Measurements from ENCODE around the gene ATG7. TPM values are rescaled to one million over a fixed set of nuclear protein-coding genes. Genes with fewer than 3 reads are reported as not detected.

The ATG7 gene
- total and polyA plus RNA-seq, 8 donors, result 25.0 to 73.3 (median 29.6) TPM

DNA sequence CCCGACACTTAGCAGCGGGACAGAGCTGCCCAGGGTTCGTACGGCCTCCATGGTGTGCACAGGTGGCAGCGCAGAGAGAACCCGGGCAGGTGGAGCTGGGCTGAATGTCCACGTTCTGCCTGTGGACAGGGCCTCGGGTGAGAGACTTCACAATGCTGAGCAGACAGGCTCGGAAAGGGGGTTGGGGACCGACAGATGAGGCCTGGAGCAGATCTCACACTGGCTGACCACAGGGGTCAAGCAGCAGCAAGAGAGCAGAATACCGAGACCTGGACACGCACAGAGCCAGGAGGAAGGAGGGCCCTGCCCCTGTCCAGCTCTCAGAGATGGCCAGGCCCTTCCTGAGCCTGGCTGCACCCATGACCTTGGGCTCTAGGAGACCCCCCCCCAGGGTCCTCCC, 288.5 kb downstream of the ATG7 start:
- H3K9me3 ChIP-seq, result no peaks in the 10 kb centered on the region
- TF ChIP-seq, protein P1, sequence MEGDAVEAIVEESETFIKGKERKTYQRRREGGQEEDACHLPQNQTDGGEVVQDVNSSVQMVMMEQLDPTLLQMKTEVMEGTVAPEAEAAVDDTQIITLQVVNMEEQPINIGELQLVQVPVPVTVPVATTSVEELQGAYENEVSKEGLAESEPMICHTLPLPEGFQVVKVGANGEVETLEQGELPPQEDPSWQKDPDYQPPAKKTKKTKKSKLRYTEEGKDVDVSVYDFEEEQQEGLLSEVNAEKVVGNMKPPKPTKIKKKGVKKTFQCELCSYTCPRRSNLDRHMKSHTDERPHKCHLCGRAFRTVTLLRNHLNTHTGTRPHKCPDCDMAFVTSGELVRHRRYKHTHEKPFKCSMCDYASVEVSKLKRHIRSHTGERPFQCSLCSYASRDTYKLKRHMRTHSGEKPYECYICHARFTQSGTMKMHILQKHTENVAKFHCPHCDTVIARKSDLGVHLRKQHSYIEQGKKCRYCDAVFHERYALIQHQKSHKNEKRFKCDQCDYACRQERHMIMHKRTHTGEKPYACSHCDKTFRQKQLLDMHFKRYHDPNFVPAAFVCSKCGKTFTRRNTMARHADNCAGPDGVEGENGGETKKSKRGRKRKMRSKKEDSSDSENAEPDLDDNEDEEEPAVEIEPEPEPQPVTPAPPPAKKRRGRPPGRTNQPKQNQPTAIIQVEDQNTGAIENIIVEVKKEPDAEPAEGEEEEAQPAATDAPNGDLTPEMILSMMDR (IDR thresholded peaks at IDR 0.05), result no peak
- H3K36me3 ChIP-seq, result peaks cover 0 to 78% of the 10 kb centered on the region in 2 donors
- intact Hi-C loops (cut with DNase I), result no loop called here
- ATAC-seq, result no peak
- peaks cover 0 to 10% of the 10 kb centered on the region in 2 donors for H3K4me1 ChIP-seq
- H3K4me3 ChIP-seq, result no peak overlapping the region
- H3K27me3 ChIP-seq, result no peaks in the 10 kb centered on the region
- DNase-seq, result peak in 1 of 4 donors; percentile 54
- no peak overlapping the region for H3K27ac ChIP-seq

DNA sequence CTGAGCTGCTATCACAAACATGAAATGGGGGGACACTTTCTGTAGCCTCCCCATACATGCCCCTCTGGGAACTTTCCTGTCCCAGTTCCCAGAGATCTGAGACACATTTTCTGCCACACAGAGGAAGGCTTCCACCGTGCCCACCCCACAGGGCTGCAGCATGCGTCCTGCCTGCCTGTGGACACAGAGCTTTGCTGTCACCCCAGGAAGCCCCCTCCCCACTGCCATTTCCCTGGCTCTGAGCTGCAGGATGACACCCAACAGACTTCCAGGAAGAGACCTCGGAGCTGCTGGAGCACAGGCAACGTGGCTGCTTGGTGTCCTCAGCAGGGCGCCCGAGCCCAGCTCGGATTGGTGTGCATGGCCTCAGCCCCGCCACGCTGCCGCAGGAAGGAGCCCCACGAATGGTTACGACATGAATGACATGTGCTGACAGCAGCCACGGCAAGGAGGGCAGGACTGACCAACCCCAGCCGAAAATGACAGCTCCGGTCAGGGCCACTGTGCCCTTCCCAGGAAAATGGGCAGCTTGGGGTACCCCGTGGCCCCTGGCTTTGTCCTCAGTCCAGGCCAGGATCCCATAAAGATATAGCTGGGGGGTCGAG, 290.2 kb downstream of the ATG7 start:
- Histone ChIP-seq H3K36me3 (peaks cover 0 to 73% of the 10 kb centered on the region in 2 donors), H3K4me3 (no peak overlapping the region), H3K9me3 (no peaks in the 10 kb centered on the region), H3K4me1 (peaks cover 0 to 5% of the 10 kb centered on the region in 2 donors), H3K27me3 (no peaks in the 10 kb centered on the region), H3K27ac (peak overlapping the region in 1 of 2 donors; percentile 23)
- DNase-seq (peak in 1 of 4 donors; percentile 65), ATAC-seq (no peak)
- intact Hi-C loops (cut with DNase I), result no loop called here
- TF ChIP-seq, protein P1 (IDR thresholded peaks at IDR 0.05), result no peak

DNA sequence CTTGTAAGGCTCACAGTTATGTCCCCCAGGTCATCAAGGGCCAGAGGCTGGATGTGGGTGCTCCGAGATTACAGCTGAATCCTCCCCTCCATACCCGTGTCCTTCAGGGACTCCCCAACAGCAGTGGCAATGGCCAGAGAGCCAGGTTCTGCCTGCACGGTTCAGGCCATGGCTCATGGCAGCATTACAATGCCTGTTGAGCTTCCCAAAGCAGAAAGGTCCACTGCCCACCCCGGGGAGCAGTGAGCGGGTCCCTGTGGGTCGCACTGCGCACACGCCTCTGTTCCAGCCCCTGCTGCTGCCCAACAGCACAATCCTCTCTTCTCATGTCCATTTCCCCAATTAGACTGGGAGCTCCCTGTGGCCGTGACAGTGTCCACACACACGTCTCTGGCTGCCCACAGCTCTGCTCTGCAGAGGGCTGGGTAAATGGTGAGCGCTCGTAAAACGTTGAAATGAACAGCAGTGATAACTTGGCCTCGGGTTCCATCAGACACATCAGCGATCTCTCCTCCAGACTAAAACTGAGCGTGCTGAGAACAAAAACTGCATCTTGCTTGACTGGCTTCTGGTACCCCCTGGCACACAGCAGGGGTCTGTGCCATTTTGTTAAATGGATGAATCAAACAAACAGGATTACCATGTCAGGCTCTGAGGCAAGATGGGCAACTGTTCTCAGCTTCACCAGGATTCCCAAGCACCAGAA, 291.1 kb downstream of the ATG7 start:
- TF ChIP-seq, protein P1 (IDR thresholded peaks at IDR 0.05), result no peak
- Histone ChIP-seq H3K27me3 (no peaks in the 10 kb centered on the region), H3K4me1 (peaks cover 0 to 5% of the 10 kb centered on the region in 2 donors), H3K27ac (no peak overlapping the region), H3K9me3 (no peaks in the 10 kb centered on the region), H3K4me3 (no peak overlapping the region), H3K36me3 (peaks cover 0 to 65% of the 10 kb centered on the region in 2 donors)
- intact Hi-C loops (cut with DNase I), result no loop called here
- ATAC-seq (no peak), DNase-seq (no peak)

DNA sequence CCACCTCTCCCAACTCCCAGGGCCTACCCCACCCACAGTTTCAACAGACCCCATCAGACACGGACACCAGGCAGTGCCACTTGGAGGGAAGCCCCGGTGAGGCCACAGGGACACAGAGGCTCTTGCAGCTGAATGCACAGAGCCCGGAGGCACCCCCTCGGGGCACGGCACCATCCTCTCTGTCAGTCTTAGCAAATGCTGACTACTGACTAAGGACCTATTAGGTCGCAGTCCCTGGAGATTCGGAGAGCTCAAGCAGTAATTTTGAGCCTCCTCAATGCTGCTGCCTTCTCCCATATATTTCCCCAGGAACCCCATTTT, 291.6 kb downstream of the ATG7 start:
- H3K36me3 ChIP-seq, result peaks cover 0 to 60% of the 10 kb centered on the region in 2 donors
- intact Hi-C loops (cut with DNase I), result no loop called here

DNA sequence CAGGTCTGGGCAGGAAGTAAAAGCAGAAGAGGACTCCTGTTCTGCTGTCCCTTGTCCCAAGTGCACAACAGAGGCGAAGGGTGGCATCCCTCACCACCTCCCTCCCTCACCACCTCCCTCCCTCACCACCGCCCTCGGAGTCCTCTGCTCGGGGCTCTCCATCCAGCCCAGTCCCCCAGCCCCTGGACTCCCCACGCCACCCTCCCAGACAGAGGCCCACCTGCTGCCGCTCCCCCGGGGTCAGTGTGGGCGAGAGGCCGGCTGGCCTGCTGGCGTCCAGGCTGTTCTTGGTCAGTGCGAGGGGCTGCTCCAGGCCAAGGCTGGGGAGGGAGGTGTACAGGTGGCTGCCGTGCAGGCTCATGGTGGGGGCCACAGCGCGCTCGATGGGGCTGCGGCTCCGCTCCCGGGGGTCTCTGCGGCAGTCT, 292.4 kb downstream of the ATG7 start:
- intact Hi-C loops (cut with DNase I), result no loop called here
- TF ChIP-seq, protein P1 (IDR thresholded peaks at IDR 0.05), result no peak
- Histone ChIP-seq H3K36me3 (peaks cover 0 to 53% of the 10 kb centered on the region in 2 donors), H3K4me1 (peaks cover 0 to 15% of the 10 kb centered on the region in 2 donors), H3K27ac (no peak overlapping the region), H3K4me3 (no peak overlapping the region), H3K27me3 (no peaks in the 10 kb centered on the region), H3K9me3 (no peaks in the 10 kb centered on the region)
- ATAC-seq (no peak), DNase-seq (no peak)

More for the DNA sequence above, 291.6 kb downstream of the ATG7 start:
- H3K27me3 ChIP-seq, result no peaks in the 10 kb centered on the region
- H3K27ac ChIP-seq, result no peak overlapping the region
- TF ChIP-seq, protein P1 (IDR thresholded peaks at IDR 0.05), result no peak
- H3K4me3 ChIP-seq, result no peak overlapping the region
- peaks cover 0 to 8% of the 10 kb centered on the region in 2 donors for H3K4me1 ChIP-seq
- H3K9me3 ChIP-seq, result no peaks in the 10 kb centered on the region
- ATAC-seq (no peak), DNase-seq (no peak)
